Measurements from ENCODE around the gene FILIP1L.

The FILIP1L gene

GRCh38 chr3:99909714-99910495 lies 204.4 kb downstream of the FILIP1L start:
- no peak for TF ChIP-seq CTCF (IDR thresholded peaks at IDR 0.05; ENCODE audit: borderline replicate concordance, control extremely low read depth, extremely low read depth, insufficient read depth, missing control alignments)
- in situ Hi-C loops (cut with MboI; ENCODE audit: low sequenced_read_pairs, unreplicated experiment) = no loop called here
- DNase-seq (ENCODE audit: low spot score) = no peak

GRCh38 chr3:99907959-99908544 lies 206.2 kb downstream of the FILIP1L start:
- in situ Hi-C loops (cut with MboI; ENCODE audit: low sequenced_read_pairs, unreplicated experiment) = no loop called here
- TF ChIP-seq CTCF (IDR thresholded peaks at IDR 0.05; ENCODE audit: borderline replicate concordance, control extremely low read depth, extremely low read depth, insufficient read depth, missing control alignments) = no peak
- no peak for DNase-seq (ENCODE audit: low spot score)

GRCh38 chr3:99903869-99904268 lies 210.4 kb downstream of the FILIP1L start:
- no peak for DNase-seq (ENCODE audit: low spot score)
- in situ Hi-C loops (cut with MboI; ENCODE audit: low sequenced_read_pairs, unreplicated experiment) = no loop called here
- no peak for TF ChIP-seq CTCF (IDR thresholded peaks at IDR 0.05; ENCODE audit: borderline replicate concordance, control extremely low read depth, extremely low read depth, insufficient read depth, missing control alignments)

- in situ Hi-C loops (cut with MboI; ENCODE audit: low sequenced_read_pairs, unreplicated experiment) = no loop called here
- no peak for TF ChIP-seq CTCF (IDR thresholded peaks at IDR 0.05; ENCODE audit: borderline replicate concordance, control extremely low read depth, extremely low read depth, insufficient read depth, missing control alignments)
- DNase-seq (ENCODE audit: low spot score) = no peak
Observed at GRCh38 chr3:99902091-99902490, 212.2 kb downstream of the FILIP1L start.

- no peak for DNase-seq (ENCODE audit: low spot score)
- in situ Hi-C loops (cut with MboI; ENCODE audit: low sequenced_read_pairs, unreplicated experiment) = no loop called here
- TF ChIP-seq CTCF (IDR thresholded peaks at IDR 0.05; ENCODE audit: borderline replicate concordance, control extremely low read depth, extremely low read depth, insufficient read depth, missing control alignments) = no peak
Observed at GRCh38 chr3:99901200-99901926, 212.9 kb downstream of the FILIP1L start.

- DNase-seq (ENCODE audit: low spot score) = no peak
- in situ Hi-C loops (cut with MboI; ENCODE audit: low sequenced_read_pairs, unreplicated experiment) = no loop called here
Observed at GRCh38 chr3:99900248-99900647, 214.1 kb downstream of the FILIP1L start.

More at GRCh38 chr3:99900248-99900647, 214.1 kb downstream of the FILIP1L start:
- no peak for TF ChIP-seq CTCF (IDR thresholded peaks at IDR 0.05; ENCODE audit: borderline replicate concordance, control extremely low read depth, extremely low read depth, insufficient read depth, missing control alignments)
